Activated CD8-positive, alpha-beta memory T cell treated with anti-CD3 and anti-CD28 coated beads for 48 hours (primary cell): ENCODE measurements around the gene AFF2.

Experiments
- DNase-seq, 3 experiments: peaks; one replicate each; pipeline ENCODE4 v3.0.0-alpha.2; 2020; ENCODE audit warnings: low read depth in 2 of 3, low spot score in 2 of 3

AFF2 gene

GRCh38 chrX:148723551-148723950 lies 223.1 kb downstream of the AFF2 start:
- no peak for DNase-seq

GRCh38 chrX:148728901-148729300 lies 228.5 kb downstream of the AFF2 start:
- no peak for DNase-seq

- DNase-seq: no peak
These were observed 232.3 kb downstream of the AFF2 start for GRCh38 chrX:148732743-148733142.

- no peak for DNase-seq
These were observed 241.0 kb downstream of the AFF2 start for GRCh38 chrX:148741441-148741840.

- no peak for DNase-seq
These were observed 254.7 kb downstream of the AFF2 start for GRCh38 chrX:148755111-148755510.

- no peak for DNase-seq
These were observed 263.5 kb downstream of the AFF2 start for GRCh38 chrX:148763896-148764295.

- no peak for DNase-seq
These were observed 267.9 kb downstream of the AFF2 start for GRCh38 chrX:148768296-148768695.

GRCh38 chrX:148771440-148771839 lies 271.0 kb downstream of the AFF2 start:
- no peak for DNase-seq

- no peak for DNase-seq
These were observed 273.9 kb downstream of the AFF2 start for GRCh38 chrX:148774276-148774675.

- DNase-seq: no peak
These were observed 283.7 kb downstream of the AFF2 start for GRCh38 chrX:148784137-148784536.

GRCh38 chrX:148784856-148785255 lies 284.4 kb downstream of the AFF2 start:
- no peak for DNase-seq

GRCh38 chrX:148785256-148785655 lies 284.8 kb downstream of the AFF2 start:
- no peak for DNase-seq

GRCh38 chrX:148788449-148788848 lies 288.0 kb downstream of the AFF2 start:
- no peak for DNase-seq

- no peak for DNase-seq
These were observed 293.9 kb downstream of the AFF2 start for GRCh38 chrX:148794350-148794749.

GRCh38 chrX:148804579-148805355 lies 304.4 kb downstream of the AFF2 start:
- DNase-seq: no peak

- no peak for DNase-seq
These were observed 305.9 kb downstream of the AFF2 start for GRCh38 chrX:148806145-148806870.

GRCh38 chrX:148808833-148809232 lies 308.4 kb downstream of the AFF2 start:
- DNase-seq: no peak

GRCh38 chrX:148811236-148811635 lies 310.8 kb downstream of the AFF2 start:
- DNase-seq: no peak

GRCh38 chrX:148813422-148813821 lies 313.0 kb downstream of the AFF2 start:
- no peak for DNase-seq

GRCh38 chrX:148813967-148814366 lies 313.6 kb downstream of the AFF2 start:
- DNase-seq: no peak

GRCh38 chrX:148815218-148815961 lies 315.0 kb downstream of the AFF2 start:
- DNase-seq: no peak

GRCh38 chrX:148823986-148824385 lies 323.6 kb downstream of the AFF2 start:
- DNase-seq: no peak
